H1 (cell line): ENCODE data around the gene KLF9. TPM values are rescaled to one million over a fixed set of nuclear protein-coding genes. Genes with fewer than 3 reads are reported as not detected.

ENCODE experiments used
- CTCF ChIA-PET: fragments of 300-600 bp; sonication (Branson Sonifier 250); formaldehyde crosslinking; loops from one replicate; lab custom pipeline; 2021; ENCODE audit not compliant: partially characterized antibody; lab: Charles Lee
- POLR2A ChIA-PET: fragments of 300-600 bp; sonication (Branson Sonifier 250); formaldehyde crosslinking; loops from one replicate; lab custom pipeline; 2021; ENCODE audit warnings: inconsistent platforms; ENCODE audit not compliant: partially characterized antibody; lab: Charles Lee
- DNase-seq, 2 experiments: peaks; one replicate each; pipeline versions ENCODE4 v3.0.0 to v3.0.0-alpha.2; 2010 to 2022; ENCODE audit warnings: low spot score in 2 of 2, low read depth in 1 of 2, mixed read lengths in 1 of 2
- FAIRE-seq: peaks from 2 replicates; lab custom pipeline; 2011; peaks lifted over from hg19 to GRCh38; lab: Jason Lieb, UNC
- H2AFZ ChIP-seq: 2 replicates; pipeline ENCODE4 v1.8.1; 2012; ENCODE audit warnings: low read length, inconsistent platforms
- H2AK5ac ChIP-seq: 2 replicates; pipeline ENCODE4 v1.6.1; 2013; ENCODE audit warnings: low read depth, low read length
- H2BK120ac ChIP-seq: replicated peaks from 2 replicates; pipeline ENCODE3; 2013; ENCODE audit warnings: low read depth, low read length, inconsistent platforms
- H2BK12ac ChIP-seq: 2 replicates; pipeline ENCODE4 v1.6.1; 2013; ENCODE audit warnings: low read depth, low read length
- H2BK15ac ChIP-seq: 2 replicates; pipeline ENCODE4 v1.6.1; 2013; ENCODE audit warnings: low read length
- H2BK20ac ChIP-seq: 2 replicates; pipeline ENCODE4 v1.6.1; 2013; ENCODE audit warnings: low read length
- H2BK5ac ChIP-seq: 2 replicates; pipeline ENCODE4 v1.6.1; 2013; ENCODE audit warnings: low read depth, low read length
- H3K14ac ChIP-seq: 2 replicates; pipeline ENCODE4 v1.6.1; 2013; ENCODE audit warnings: inconsistent platforms; ENCODE audit not compliant: insufficient read length
- H3K18ac ChIP-seq: 2 replicates; pipeline ENCODE4 v1.6.1; 2013; ENCODE audit warnings: low read length; ENCODE audit errors: extremely low read depth
- H3K23ac ChIP-seq: 2 replicates; pipeline ENCODE4 v1.6.1; 2013; ENCODE audit warnings: inconsistent platforms; ENCODE audit not compliant: insufficient read length
- H3K23me2 ChIP-seq: 2 replicates; pipeline ENCODE4 v1.6.1; 2013; ENCODE audit warnings: low read depth, low read length
- H3K27ac ChIP-seq: 2 replicates; pipeline ENCODE4 v1.6.1; 2011; ENCODE audit warnings: low read depth, low read length, inconsistent platforms
- H3K27me3 ChIP-seq, 4 experiments: replicated peaks in 1 of 4; 1 replicate in 1 of 4; 2 replicates in 3 of 4; pipeline versions ENCODE4 v1.6.1 to v1.8.1; 2011 to 2013; ENCODE audit warnings: low read length in 3 of 4, mild to moderate bottlenecking in 3 of 4, inconsistent platforms in 2 of 4, mixed read lengths in 2 of 4, moderate library complexity in 1 of 4; ENCODE audit not compliant: control insufficient read depth in 3 of 4, insufficient read depth in 3 of 4; ENCODE audit errors: extremely low read depth in 1 of 4
- H3K36me3 ChIP-seq, 4 experiments: 2 replicates each; pipeline versions ENCODE4 v1.6.1 to v1.8.1; 2011 to 2013; ENCODE audit warnings: mild to moderate bottlenecking in 4 of 4, low read length in 3 of 4, moderate library complexity in 2 of 4, control low read depth in 1 of 4, inconsistent platforms in 1 of 4; ENCODE audit not compliant: insufficient read depth in 4 of 4, control insufficient read depth in 2 of 4
- H3K4ac ChIP-seq: replicated peaks from 2 replicates; pipeline ENCODE3; 2013; ENCODE audit warnings: low read length, low read depth, mixed read lengths, inconsistent platforms; ENCODE audit not compliant: insufficient read length
- H3K4me1 ChIP-seq, 4 experiments: replicated peaks in 1 of 4; 1 replicate in 1 of 4; 2 replicates in 3 of 4; pipeline versions ENCODE4 v1.6.1 to v1.8.1; 2011 to 2013; ENCODE audit warnings: low read length in 3 of 4, inconsistent platforms in 2 of 4, mixed read lengths in 1 of 4; ENCODE audit not compliant: insufficient read depth in 4 of 4, control insufficient read depth in 3 of 4
- H3K4me2 ChIP-seq, 2 experiments: 2 replicates each; pipeline versions ENCODE4 v1.6.1 to v1.8.1; 2011 to 2013; ENCODE audit warnings: low read depth in 2 of 2, low read length in 2 of 2, control low read depth in 1 of 2, inconsistent platforms in 1 of 2, mild to moderate bottlenecking in 1 of 2; ENCODE audit not compliant: insufficient read depth in 1 of 2
- H3K4me3 ChIP-seq, 4 experiments: fragments of 200-600, 300-600 bp in 1 of 4; sonication (generic), shearing (Covaris generic), sonication (Bioruptor Twin) in 1 of 4; 2 replicates each; pipeline versions ENCODE4 v1.5.1 to v1.8.1; 2011 to 2016; ENCODE audit warnings: low read length in 4 of 4, low read depth in 3 of 4, control low read depth in 2 of 4, inconsistent platforms in 2 of 4, mild to moderate bottlenecking in 2 of 4, mixed read lengths in 1 of 4, moderate library complexity in 1 of 4; ENCODE audit not compliant: insufficient read depth in 2 of 4; ENCODE audit errors: extremely low read depth in 1 of 4
- H3K56ac ChIP-seq: replicated peaks from 2 replicates; pipeline ENCODE3; 2013; ENCODE audit warnings: low read depth, mild to moderate bottlenecking, mixed read lengths, low read length, inconsistent platforms; ENCODE audit not compliant: insufficient read length
- H3K79me1 ChIP-seq: 2 replicates; pipeline ENCODE4 v1.6.1; 2013; ENCODE audit warnings: low read depth, low read length, control low read depth
- H3K79me2 ChIP-seq, 2 experiments: 2 replicates each; pipeline versions ENCODE4 v1.6.1 to v1.8.1; 2012 to 2013; ENCODE audit warnings: low read length in 2 of 2, mild to moderate bottlenecking in 2 of 2, inconsistent platforms in 1 of 2; ENCODE audit not compliant: insufficient read depth in 2 of 2, control insufficient read depth in 1 of 2
- H3K9ac ChIP-seq, 4 experiments: replicated peaks in 1 of 4; 1 replicate in 1 of 4; 2 replicates in 3 of 4; pipeline versions ENCODE4 v1.6.1 to v1.8.1; 2011 to 2013; ENCODE audit warnings: low read depth in 3 of 4, low read length in 3 of 4, control low read depth in 2 of 4, mild to moderate bottlenecking in 2 of 4, moderate library complexity in 2 of 4, inconsistent platforms in 1 of 4; ENCODE audit errors: extremely low read depth in 1 of 4
- H3K9me3 ChIP-seq, 2 experiments: 2 replicates each; pipeline versions ENCODE4 v1.6.1 to v1.8.1; 2012 to 2013; ENCODE audit warnings: mild to moderate bottlenecking in 2 of 2, moderate library complexity in 2 of 2, control low read depth in 1 of 2, inconsistent platforms in 1 of 2, low read depth in 1 of 2, low read length in 1 of 2, mixed read lengths in 1 of 2; ENCODE audit not compliant: insufficient read depth in 2 of 2
- H4K20me1 ChIP-seq, 2 experiments: replicated peaks in 1 of 2; 2 replicates each; pipeline versions ENCODE3 to v1.8.1; 2011 to 2013; ENCODE audit warnings: inconsistent platforms in 2 of 2, low read length in 2 of 2, mild to moderate bottlenecking in 1 of 2; ENCODE audit not compliant: insufficient read depth in 2 of 2, control insufficient read depth in 1 of 2
- H4K5ac ChIP-seq: 2 replicates; pipeline ENCODE4 v1.6.1; 2013; ENCODE audit warnings: low read length, low read depth, mixed read lengths, inconsistent platforms; ENCODE audit not compliant: insufficient read length
- H4K8ac ChIP-seq: 2 replicates; pipeline ENCODE4 v1.8.0; 2013; ENCODE audit warnings: mild to moderate bottlenecking, moderate library complexity, low read length, inconsistent platforms; ENCODE audit not compliant: insufficient read depth; ENCODE audit errors: extremely low read depth
- H4K91ac ChIP-seq: replicated peaks from 2 replicates; pipeline ENCODE3; 2013; ENCODE audit warnings: low read length, mixed read lengths, inconsistent platforms; ENCODE audit not compliant: insufficient read length
- NANOG ChIP-seq: IDR thresholded peaks from 2 replicates; pipeline ENCODE4 v1.6.1; 2011; ENCODE audit warnings: low read length, low read depth, mild to moderate bottlenecking, inconsistent platforms; ENCODE audit not compliant: insufficient read depth, poor library complexity, severe bottlenecking
- PHF8 ChIP-seq: fragments of 200-600 bp; sonication (generic); conservative IDR thresholded peaks from 2 replicates; pipeline ENCODE4 v1.7.1; 2012; ENCODE audit warnings: low read depth, mild to moderate bottlenecking, inconsistent platforms, low read length, moderate library complexity
- POLR2A ChIP-seq, 2 experiments: IDR thresholded peaks; 1 replicate in 1 of 2; 2 replicates in 1 of 2; pipeline ENCODE4 v1.6.1; 2011; ENCODE audit warnings: low read depth in 2 of 2, low read length in 2 of 2, mild to moderate bottlenecking in 2 of 2; ENCODE audit errors: control extremely low read depth in 1 of 2
- SIX5 ChIP-seq: IDR thresholded peaks from 2 replicates; pipeline ENCODE4 v1.6.1; 2011; ENCODE audit warnings: mild to moderate bottlenecking, low read depth, low read length
- SP1 ChIP-seq: IDR thresholded peaks from 2 replicates; pipeline ENCODE4 v1.6.1; 2011; ENCODE audit warnings: low read depth, low read length
- TEAD4 ChIP-seq: IDR thresholded peaks from 2 replicates; pipeline ENCODE4 v1.6.1; 2012; ENCODE audit warnings: low read depth, low read length, inconsistent platforms, mixed read lengths
- WGBS, 2 experiments: shearing (Covaris generic) in 1 of 2; methylation state at CpG; one replicate each; pipeline versions ENCODE4 v1.1.6 to v1.1.7; 2013 to 2015; ENCODE audit warnings: low lambda C conversion rate in 2 of 2, mixed read lengths in 2 of 2, inconsistent platforms in 1 of 2, low coverage in 1 of 2, missing lambda C conversion rate in 1 of 2; ENCODE audit not compliant: insufficient replicate concordance in 2 of 2, insufficient coverage in 1 of 2, insufficient read length in 1 of 2; ENCODE audit errors: extremely low coverage in 1 of 2, missing lambda C conversion rate in 1 of 2; 5-methylcytosine and 5-hydroxymethylcytosine counted together
- polyA plus RNA-seq, 7 experiments: library from polyadenylated mRNA; depleted of rRNA in 3 of 7; stranded (reverse) in 5 of 7; unstranded in 2 of 7; fragments of >200 nt in 5 of 7; fragments of 200-250 nt in 2 of 7; gene quantifications; 1 replicate in 5 of 7; 2 replicates in 1 of 7; 4 replicates in 1 of 7; pipeline versions ENCODE4 v1.2.1 to v1.2.3, GENCODE V29; 2011 to 2013; ENCODE audit warnings: missing spikeins in 2 of 7, mixed read lengths in 2 of 7
- total RNA-seq: library from RNA; stranded (reverse); fragmentation: NEBNext Ultra II Directional; extraction: Animal tissue kit (Norgen Biotek cat#: 25700); gene quantifications from 2 replicates; pipeline ENCODE4 v1.2.1, GENCODE V29; 2021

Gene KLF9
- total and polyA plus RNA-seq, 2 of the 8 experiments (the other 6 are each of a cell fraction or from before 2014, with no cell fraction given) = 0.47 to 0.82 TPM

- Histone ChIP-seq H3K36me3 (no peaks in the 10 kb centered on the region), H3K23ac (no peak overlapping the region), H3K9me3 (no peaks in the 10 kb centered on the region), H3K18ac (no peak overlapping the region), H3K27me3 (no peaks in the 10 kb centered on the region), H3K4me2 (no peak overlapping the region), H4K8ac (no peak overlapping the region), H3K9ac (no peak overlapping the region), H2BK12ac (no peak overlapping the region), H3K56ac (no peak overlapping the region), H2BK15ac (no peak overlapping the region), H2AFZ (no peak overlapping the region), H3K4me3 (no peak overlapping the region), H4K91ac (no peak overlapping the region), H4K5ac (no peak overlapping the region), H3K79me1 (no peaks in the 10 kb centered on the region), H2AK5ac (no peak overlapping the region), H3K79me2 (no peaks in the 10 kb centered on the region), H2BK120ac (no peak overlapping the region), H3K27ac (no peak overlapping the region), H3K4ac (no peak overlapping the region), H4K20me1 (no peaks in the 10 kb centered on the region), H3K4me1 (no peaks in the 10 kb centered on the region), H3K14ac (no peak overlapping the region), H2BK5ac (no peak overlapping the region), H3K23me2 (no peaks in the 10 kb centered on the region), H2BK20ac (no peak overlapping the region)
- FAIRE-seq (no peak), DNase-seq (no peak)
- POLR2A ChIA-PET = no interaction called here
- CTCF ChIA-PET = interaction anchor here (0.8 kb wide), 1 partner anchor 8 kb away, joined by 3 read pairs; no protein-coding TSS in a partner anchor
- TF ChIP-seq TEAD4 (no peak), PHF8 (no peak), SIX5 (no peak), POLR2A (IDR thresholded peaks at IDR 0.05; ENCODE audit: control extremely low read depth in 1 of 2, low read depth in 2 of 2, low read length in 2 of 2) (no peak), SP1 (no peak), NANOG (no peak)
- WGBS, 2 experiments = 78% methylated on average over 3 of the region's 3 CpGs; no CpG with 5 or more reads in 1 of the 2 experiments
Measured at GRCh38 chr9:70438341-70438928, 24.0 kb upstream of the KLF9 start.
